ENCODE results near the gene LLGL1. TPM values are rescaled to one million over a fixed set of nuclear protein-coding genes. Genes with fewer than 3 reads are reported as not detected.

Gene LLGL1
- total RNA-seq, 1 donor from 2014 or later, result 25.3 TPM

DNA sequence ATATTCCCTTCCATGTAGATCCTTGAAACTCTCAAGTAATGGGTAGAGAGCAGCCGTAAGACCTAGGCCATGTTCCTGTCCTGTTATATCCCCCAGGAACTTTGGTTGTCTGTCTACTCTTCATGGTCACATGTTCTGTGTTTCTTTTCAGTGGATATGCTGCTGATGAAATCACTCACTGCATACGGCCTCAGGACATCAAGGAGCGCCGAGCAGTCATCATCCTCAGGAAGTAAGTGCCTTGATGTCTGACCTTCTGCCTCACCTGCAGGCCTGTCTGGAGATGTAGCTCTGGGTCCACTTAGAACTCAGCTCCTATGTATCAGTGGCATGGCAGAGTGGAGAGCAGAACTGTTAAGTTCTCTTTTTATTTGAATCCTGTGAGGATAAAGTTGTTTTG is 30.6 kb upstream of the LLGL1 start:
- intact Hi-C loops (cut with DNase I), result no loop called here
- no peak for DNase-seq (ENCODE audit: low spot score in 2 of 2)
- Histone ChIP-seq H3K4me3 (no peak overlapping the region), H3K36me3 (peaks cover 40 to 52% of the 10 kb centered on the region in 2 donors), H3K27me3 (no peaks in the 10 kb centered on the region), H3K4me1 (peaks cover 19 to 26% of the 10 kb centered on the region in 2 donors), H3K27ac (no peak overlapping the region), H3K9me3 (no peaks in the 10 kb centered on the region)
- TF ChIP-seq, protein P1, sequence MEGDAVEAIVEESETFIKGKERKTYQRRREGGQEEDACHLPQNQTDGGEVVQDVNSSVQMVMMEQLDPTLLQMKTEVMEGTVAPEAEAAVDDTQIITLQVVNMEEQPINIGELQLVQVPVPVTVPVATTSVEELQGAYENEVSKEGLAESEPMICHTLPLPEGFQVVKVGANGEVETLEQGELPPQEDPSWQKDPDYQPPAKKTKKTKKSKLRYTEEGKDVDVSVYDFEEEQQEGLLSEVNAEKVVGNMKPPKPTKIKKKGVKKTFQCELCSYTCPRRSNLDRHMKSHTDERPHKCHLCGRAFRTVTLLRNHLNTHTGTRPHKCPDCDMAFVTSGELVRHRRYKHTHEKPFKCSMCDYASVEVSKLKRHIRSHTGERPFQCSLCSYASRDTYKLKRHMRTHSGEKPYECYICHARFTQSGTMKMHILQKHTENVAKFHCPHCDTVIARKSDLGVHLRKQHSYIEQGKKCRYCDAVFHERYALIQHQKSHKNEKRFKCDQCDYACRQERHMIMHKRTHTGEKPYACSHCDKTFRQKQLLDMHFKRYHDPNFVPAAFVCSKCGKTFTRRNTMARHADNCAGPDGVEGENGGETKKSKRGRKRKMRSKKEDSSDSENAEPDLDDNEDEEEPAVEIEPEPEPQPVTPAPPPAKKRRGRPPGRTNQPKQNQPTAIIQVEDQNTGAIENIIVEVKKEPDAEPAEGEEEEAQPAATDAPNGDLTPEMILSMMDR (IDR thresholded peaks at IDR 0.05), result no peak

DNA sequence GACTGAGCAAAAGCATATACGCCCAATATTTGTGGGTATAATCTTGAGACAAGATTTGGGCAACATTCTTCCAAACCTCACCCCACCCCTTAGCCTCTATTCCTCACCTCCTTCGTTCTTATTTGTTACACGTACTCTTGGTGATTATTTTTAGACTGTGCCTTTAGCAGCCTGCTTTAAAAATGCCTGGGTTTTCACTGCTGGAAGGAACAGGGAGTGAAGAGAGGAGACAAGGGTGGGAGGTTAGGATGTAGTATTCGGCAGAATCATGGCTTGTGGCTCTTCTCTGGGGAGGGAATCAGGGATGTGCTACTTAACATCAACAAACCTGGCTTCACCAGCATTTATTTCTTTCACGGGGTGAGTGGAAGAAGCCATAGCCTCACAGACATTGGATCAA is 30.2 kb upstream of the LLGL1 start:
- intact Hi-C loops (cut with DNase I), result no loop called here
- H3K27ac ChIP-seq, result no peak overlapping the region
- no peaks in the 10 kb centered on the region for H3K9me3 ChIP-seq
- peaks cover 16 to 24% of the 10 kb centered on the region in 2 donors for H3K4me1 ChIP-seq
- H3K27me3 ChIP-seq, result no peaks in the 10 kb centered on the region
- TF ChIP-seq, protein P1 (IDR thresholded peaks at IDR 0.05), result no peak
- H3K4me3 ChIP-seq, result no peak overlapping the region
- no peak for DNase-seq (ENCODE audit: low spot score in 2 of 2)
- H3K36me3 ChIP-seq, result peaks cover 40 to 52% of the 10 kb centered on the region in 2 donors

DNA sequence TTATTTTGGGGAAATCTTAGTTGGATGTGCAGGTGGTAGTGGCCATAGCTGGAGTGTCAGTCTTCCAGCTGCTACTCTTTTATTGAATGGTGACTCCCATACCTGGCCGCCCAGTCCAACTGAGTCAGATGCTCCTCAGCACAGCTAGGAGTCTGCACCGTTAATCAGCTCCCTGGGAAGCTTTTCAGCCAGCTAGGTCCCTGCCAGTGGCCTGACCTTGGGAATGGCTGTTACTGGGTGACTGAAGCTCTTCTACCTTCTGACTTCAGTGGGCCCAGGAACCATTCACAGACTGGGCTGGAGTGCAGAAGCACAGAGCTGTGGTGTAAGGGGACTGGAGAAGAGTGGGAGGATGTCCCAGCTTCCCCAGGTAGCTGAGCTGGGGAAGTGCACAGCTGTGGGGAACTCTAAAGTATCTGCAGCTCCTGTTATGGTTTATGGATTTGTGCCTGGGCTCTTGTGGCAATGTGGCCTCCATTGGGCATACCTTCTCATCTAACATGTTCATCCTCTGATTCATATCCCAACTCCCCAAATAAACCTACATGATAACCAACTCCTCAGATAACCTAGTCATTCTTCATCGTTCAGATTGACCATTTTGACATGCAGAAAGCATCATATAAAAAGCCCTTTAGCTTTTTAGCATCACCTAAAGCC is 27.8 kb upstream of the LLGL1 start:
- TF ChIP-seq, protein P1 (IDR thresholded peaks at IDR 0.05), result no peak
- intact Hi-C loops (cut with DNase I), result no loop called here
- H3K36me3 ChIP-seq, result peaks cover 50 to 70% of the 10 kb centered on the region in 2 donors
- no peaks in the 10 kb centered on the region for H3K27me3 ChIP-seq
- H3K4me1 ChIP-seq, result peaks cover 5 to 15% of the 10 kb centered on the region in 2 donors
- H3K9me3 ChIP-seq, result no peaks in the 10 kb centered on the region
- no peak overlapping the region for H3K27ac ChIP-seq
- DNase-seq (ENCODE audit: low spot score in 2 of 2), result no peak
- H3K4me3 ChIP-seq, result no peak overlapping the region

DNA sequence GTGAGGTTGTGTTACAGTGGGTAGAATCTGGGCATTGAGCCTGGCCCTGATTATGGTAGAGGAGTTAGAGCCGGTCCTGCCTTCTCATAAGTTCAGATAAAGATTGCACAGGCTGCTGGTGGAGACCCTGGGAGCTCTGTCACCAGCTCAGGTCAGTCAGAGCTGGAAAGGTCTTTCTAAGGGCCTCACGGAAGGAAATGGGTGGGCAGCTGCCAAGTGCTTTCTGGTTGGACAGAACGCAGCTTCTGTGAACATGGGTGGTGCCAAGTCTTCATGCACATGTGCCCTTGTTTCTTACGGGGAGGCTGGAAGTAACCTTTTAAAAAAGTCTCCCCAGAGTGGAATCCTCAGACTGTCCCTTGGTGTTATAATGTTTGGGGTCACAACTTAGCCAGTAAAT is 26.9 kb upstream of the LLGL1 start:
- Histone ChIP-seq H3K4me3 (no peak overlapping the region), H3K36me3 (peaks cover 50 to 79% of the 10 kb centered on the region in 2 donors), H3K27ac (no peak overlapping the region), H3K4me1 (peaks cover 5 to 15% of the 10 kb centered on the region in 2 donors), H3K9me3 (no peaks in the 10 kb centered on the region), H3K27me3 (no peaks in the 10 kb centered on the region)
- TF ChIP-seq, protein P1 (IDR thresholded peaks at IDR 0.05), result no peak
- no peak for DNase-seq (ENCODE audit: low spot score in 2 of 2)
- intact Hi-C loops (cut with DNase I), result no loop called here

DNA sequence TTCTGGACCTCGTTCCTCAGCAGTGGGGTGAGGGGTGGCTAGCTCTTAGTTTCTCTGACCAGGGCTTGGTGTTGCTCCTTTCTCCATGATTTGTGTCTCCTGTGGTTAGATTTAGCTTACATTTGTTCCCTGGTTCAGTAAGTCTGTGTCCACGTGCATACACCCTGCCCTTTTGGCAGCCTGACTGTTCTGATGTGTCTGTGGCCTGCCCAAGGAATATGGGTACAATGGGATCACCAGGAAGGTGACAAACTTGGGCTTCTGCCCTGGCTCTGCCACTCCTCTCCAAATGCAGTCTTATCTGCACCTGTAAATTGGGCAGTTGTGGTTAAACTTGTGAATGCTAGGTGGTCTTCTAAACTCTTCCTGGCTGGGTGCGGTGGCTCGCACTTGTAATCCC is 24.3 kb upstream of the LLGL1 start:
- Histone ChIP-seq H3K9me3 (no peaks in the 10 kb centered on the region), H3K4me3 (no peak overlapping the region), H3K27me3 (no peaks in the 10 kb centered on the region), H3K4me1 (peaks cover 5 to 15% of the 10 kb centered on the region in 2 donors), H3K27ac (no peak overlapping the region), H3K36me3 (peaks cover 47 to 75% of the 10 kb centered on the region in 2 donors)
- intact Hi-C loops (cut with DNase I), result no loop called here
- TF ChIP-seq, protein P1 (IDR thresholded peaks at IDR 0.05), result no peak
- no peak for DNase-seq (ENCODE audit: low spot score in 2 of 2)
